Measurements from ENCODE around the gene BLNK. TPM values are rescaled to one million over a fixed set of nuclear protein-coding genes. Genes with fewer than 3 reads are reported as not detected.

BLNK gene
- total RNA-seq, 6 experiments from 2014 or later: 9.9 to 47.7 (median 20.9) TPM

DNA sequence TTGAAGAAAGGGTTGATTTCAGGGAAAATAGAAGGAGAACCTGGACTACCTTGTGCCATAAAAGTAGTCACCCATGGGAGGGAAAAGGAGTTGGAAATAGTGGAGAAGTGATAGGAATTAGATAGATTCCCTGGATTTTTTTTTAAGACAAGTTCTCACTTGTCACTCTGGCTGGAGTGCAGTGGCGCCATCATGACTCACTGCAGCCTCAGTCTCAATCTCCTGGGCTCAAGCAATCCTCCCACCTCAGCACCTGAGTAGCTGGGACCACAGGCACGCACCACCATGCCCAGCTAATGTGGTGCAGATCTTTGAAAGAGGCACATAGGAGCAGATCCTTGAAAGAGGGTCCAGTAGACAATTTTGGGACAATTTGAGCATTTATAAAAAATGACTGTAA is 9.5 kb upstream of the BLNK start:
- no peak for ATAC-seq

DNA sequence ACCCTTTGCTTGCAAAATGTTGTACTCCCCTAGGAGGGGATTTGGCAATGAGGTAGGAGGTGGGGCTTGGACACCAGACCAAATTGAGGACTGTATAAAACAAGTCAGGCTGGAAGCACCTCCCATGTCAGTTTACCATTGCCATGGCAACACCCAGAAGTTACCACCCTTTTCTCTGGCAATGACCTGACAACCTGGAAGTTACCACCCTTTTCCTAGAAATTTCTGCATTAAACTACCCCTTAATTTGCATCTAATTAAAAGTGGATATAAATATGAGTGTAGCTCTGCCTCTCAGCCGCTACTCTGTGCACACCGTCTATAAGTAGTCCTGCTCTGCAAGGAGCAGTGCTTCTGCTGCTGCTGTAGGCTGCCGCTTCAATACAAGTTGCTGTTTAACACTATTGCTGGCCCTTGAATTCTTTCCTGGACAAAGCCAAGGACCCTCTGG is 7.8 kb upstream of the BLNK start:
- Histone ChIP-seq H3K4me3 (no peak overlapping the region), H3K27me3 (no peaks in the 10 kb centered on the region), H3K9me3 (no peaks in the 10 kb centered on the region), H3K27ac (no peak overlapping the region), H3K4me1 (peaks cover 0 to 30% (median 14%) of the 10 kb centered on the region in 4 donors), H3K36me3 (no peaks in the 10 kb centered on the region)
- no peak for TF ChIP-seq CTCF (IDR thresholded peaks at IDR 0.05)
- no peak for TF ChIP-seq POLR2A (IDR thresholded peaks at IDR 0.05)
- 96% methylated on average over 3 of the region's 3 CpGs for WGBS (ENCODE audit: insufficient coverage, low coverage, low lambda C conversion rate, missing lambda C conversion rate)
- DNase-seq (no peak), ATAC-seq (no peak)
- intact Hi-C loops (cut with DNase I): no loop called here

More for the DNA sequence above, 9.5 kb upstream of the BLNK start:
- Histone ChIP-seq H3K27ac (no peak overlapping the region), H3K4me3 (no peak overlapping the region), H3K4me1 (peaks cover 0 to 38% (median 14%) of the 10 kb centered on the region in 4 donors), H3K9me3 (no peaks in the 10 kb centered on the region), H3K27me3 (no peaks in the 10 kb centered on the region), H3K36me3 (no peaks in the 10 kb centered on the region)
- TF ChIP-seq POLR2A (IDR thresholded peaks at IDR 0.05): no peak
- no peak for TF ChIP-seq CTCF (IDR thresholded peaks at IDR 0.05)
- 59% methylated on average over 2 of the region's 2 CpGs for WGBS (ENCODE audit: insufficient coverage, low coverage, low lambda C conversion rate, missing lambda C conversion rate)
- DNase-seq: no peak
- intact Hi-C loops (cut with DNase I): no loop called here

GRCh38 chr10:96276831-96277230 is 5.5 kb upstream of the BLNK start:
- TF ChIP-seq CTCF (IDR thresholded peaks at IDR 0.05) (no peak), POLR2A (IDR thresholded peaks at IDR 0.05) (no peak)
- ATAC-seq: peak in 1 of 4 donors; percentile 11
- Histone ChIP-seq H3K4me3 (no peak overlapping the region), H3K27ac (peak overlapping the region in 2 of 3 donors; percentile 58 to 65), H3K4me1 (peaks cover 0 to 21% (median 10%) of the 10 kb centered on the region in 4 donors), H3K9me3 (no peaks in the 10 kb centered on the region), H3K36me3 (no peaks in the 10 kb centered on the region), H3K27me3 (no peaks in the 10 kb centered on the region)
- WGBS (ENCODE audit: insufficient coverage, low coverage, low lambda C conversion rate, missing lambda C conversion rate): 86% methylated on average over 1 of the region's 1 CpG
- intact Hi-C loops (cut with DNase I): no loop called here
- DNase-seq: no peak

DNA sequence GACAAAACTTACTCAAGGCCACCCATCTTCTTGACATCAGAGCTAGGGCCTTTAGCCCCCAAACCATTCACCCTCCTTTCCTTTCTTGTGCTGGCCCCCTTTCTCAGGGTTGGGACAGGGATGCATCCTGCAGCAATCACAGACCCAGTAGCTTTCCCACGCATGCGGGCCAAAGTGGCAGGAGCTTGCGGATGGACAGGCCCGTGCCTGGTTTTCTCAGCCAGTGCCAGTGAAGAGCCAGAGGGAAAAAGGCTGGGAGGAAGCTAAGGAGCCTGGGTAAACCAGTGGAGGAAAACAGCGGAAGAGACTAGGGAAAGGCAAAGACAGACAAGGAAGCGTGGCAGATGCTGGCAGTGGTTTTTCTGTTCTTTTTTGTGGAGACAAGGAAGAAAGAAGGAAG is 5.1 kb upstream of the BLNK start:
- Histone ChIP-seq H3K27me3 (no peaks in the 10 kb centered on the region), H3K36me3 (no peaks in the 10 kb centered on the region), H3K9me3 (no peaks in the 10 kb centered on the region), H3K4me1 (peaks cover 0 to 23% (median 12%) of the 10 kb centered on the region in 4 donors), H3K27ac (peak overlapping the region in 2 of 3 donors; percentile 58 to 65), H3K4me3 (no peak overlapping the region)
- no peak for TF ChIP-seq CTCF (IDR thresholded peaks at IDR 0.05)
- no peak for TF ChIP-seq POLR2A (IDR thresholded peaks at IDR 0.05)
- intact Hi-C loops (cut with DNase I): no loop called here
- 71% methylated on average over 6 of the region's 6 CpGs for WGBS (ENCODE audit: insufficient coverage, low coverage, low lambda C conversion rate, missing lambda C conversion rate)
- ATAC-seq: no peak
- no peak for DNase-seq
